ENCODE measurements around the gene EDA.
"Not testable (repeated sequence)": the region's sequence is repeated elsewhere in the genome, so short reads cannot be mapped to it uniquely, and the experiment has no call there.

Gene EDA

DNA sequence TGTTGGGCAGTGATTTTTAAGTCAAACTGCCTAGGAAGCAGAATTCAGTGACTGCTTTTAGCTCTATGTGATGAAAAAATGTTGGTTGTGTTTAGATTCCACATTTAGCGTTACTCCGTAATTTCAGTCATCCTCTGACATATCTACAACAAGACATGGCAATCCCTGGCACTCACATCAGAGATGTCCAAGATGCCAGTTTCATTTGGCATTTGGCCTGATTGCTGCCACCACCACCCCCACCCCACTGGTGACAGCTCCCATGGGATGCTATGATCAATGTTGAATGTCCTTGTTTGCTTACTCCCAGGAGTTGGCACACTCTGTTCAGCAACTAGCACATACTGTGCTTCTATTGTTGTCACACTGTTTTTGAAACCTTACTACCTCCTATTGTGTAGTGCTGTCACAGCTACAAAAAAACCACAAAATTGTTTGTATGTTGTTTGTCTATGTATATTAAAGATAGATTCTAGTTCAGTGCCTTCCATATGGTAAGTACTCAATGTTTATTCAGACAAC, 332.4 kb downstream of the EDA start:
- H3K4me3 ChIP-seq (ENCODE audit: low read depth, low read length) = no peak overlapping the region

DNA sequence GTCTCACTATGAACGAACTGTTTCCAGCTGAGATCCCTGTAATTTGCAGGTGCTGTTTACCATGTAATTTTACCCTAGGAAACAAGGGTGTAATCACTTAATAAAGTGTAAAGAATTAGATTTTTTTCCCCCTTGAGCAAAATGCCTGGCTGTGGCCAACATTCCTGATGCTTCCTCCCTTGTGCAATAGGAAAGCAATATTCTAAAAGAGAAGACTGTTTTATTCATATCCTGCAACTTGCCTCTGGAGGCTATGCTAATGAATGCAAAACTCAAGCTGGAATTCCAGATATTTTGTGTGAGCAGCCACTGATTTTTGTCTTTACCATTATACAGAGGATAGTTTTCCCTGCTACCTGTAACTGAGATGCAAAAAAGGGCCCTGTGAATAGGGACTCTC, 335.8 kb downstream of the EDA start:
- H3K4me3 ChIP-seq (ENCODE audit: low read depth, low read length) = no peak overlapping the region

DNA sequence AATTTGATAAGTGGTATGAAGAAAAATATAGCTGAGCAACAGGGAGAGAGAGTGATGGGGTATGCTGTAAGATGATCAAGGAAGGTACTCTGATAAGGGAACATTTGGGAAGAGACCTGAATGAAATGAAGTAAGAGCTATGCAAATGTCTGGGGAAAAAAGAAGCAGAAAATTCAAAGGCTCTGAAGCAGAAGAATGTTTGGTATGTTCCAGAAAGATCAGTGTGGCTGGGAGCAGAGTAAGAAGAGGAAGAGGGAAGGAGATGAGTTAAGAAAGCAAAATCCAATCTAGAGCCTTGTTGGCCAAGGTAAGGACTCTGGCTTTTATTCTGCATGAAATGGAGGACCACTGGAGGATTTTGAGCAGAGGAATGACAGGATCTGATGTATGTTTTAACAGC, 343.8 kb downstream of the EDA start:
- H3K4me3 ChIP-seq (ENCODE audit: low read depth, low read length) = no peak overlapping the region

DNA sequence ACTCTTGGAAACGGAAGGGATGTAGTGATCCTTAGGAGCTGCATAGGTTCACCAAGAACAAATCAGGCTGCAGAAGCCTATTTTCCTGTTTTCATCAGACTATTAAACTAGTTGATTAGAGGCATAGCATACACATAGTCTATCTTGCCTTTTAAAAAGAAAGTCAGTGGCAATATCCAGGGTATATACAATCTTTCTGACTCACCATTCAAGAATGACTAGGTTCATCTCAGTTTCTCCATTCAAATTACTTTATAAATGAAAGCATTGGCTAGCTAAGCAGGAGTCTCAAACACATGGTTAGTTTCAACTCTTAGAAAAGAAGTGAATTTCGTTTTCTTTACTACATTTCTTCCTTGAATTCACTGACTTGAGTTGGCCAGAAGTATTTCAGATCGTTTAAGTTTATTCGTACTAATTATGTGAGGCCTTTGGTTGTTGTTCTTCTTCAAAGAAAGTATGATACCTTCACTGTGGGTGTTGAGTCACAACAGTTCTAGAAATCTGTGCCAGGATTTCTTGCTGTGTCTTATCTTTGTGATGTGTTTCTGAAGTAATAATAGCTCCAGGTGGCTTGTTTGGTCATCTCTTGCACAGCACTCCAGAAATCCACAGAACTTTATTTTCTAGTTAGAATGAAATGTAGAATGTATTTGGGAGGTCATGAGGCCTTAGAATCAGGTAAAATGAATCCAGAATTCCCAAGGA, 345.6 kb downstream of the EDA start:
- H3K4me3 ChIP-seq (ENCODE audit: low read depth, low read length) = no peak overlapping the region

DNA sequence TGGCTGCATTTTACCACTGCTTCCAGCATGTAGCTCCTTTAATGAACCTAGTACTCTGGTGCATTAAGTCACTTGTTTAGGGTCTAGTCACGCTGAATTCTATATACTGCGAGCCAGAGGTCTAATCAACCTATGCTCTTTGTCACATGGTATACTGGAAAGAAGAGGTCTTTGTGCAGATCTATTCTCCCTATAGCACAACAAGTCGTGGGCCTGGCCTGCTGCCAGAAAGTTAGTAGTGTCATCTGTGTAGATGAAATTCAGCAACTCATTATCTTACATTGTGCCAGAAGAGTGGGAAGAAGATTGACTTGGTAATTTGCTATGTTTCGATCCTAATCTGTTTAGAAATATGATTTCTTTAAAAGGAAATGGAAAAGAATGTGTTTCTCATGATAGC, 353.0 kb downstream of the EDA start:
- H3K4me3 ChIP-seq (ENCODE audit: low read depth, low read length) = no peak overlapping the region

DNA sequence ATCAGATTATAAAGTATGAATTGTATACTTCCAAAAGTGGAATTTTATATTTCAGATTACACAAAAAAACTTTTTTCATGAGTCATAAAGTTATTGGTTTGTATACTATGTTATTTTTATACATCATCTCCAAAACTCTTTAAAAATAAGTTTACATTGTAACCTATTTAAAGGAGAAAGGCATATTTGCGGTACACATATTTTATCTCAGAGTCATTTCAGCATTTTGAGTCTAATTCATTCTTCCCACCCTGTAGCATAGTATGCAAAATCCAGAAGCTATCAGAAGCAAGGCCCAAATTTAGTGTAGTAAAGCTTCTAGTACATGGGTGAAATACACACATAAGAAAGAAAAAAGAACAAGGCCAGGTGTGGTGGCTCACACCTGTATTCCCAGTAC, 353.5 kb downstream of the EDA start:
- no peak overlapping the region for H3K4me3 ChIP-seq (ENCODE audit: low read depth, low read length)

DNA sequence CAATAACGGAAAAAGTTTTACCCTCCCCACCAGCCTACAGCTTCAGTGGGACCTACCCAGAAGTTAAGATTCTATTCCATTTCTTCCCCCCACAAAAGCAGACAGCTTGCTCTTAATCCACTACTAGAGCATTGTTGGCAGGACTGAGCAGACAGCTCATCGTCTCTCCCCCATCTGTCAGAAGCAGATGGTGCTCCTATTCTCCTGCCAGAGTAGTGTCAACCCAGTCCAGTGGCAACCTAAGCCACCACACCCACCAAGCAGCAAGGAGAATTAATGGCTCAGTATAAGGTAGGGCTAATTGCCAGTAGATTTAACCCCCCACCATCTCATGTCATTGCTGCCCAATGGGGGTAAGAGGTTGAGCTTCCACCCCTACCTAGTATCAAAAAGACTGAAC, 371.8 kb downstream of the EDA start:
- no peak overlapping the region for H3K4me3 ChIP-seq (ENCODE audit: low read depth, low read length)

DNA sequence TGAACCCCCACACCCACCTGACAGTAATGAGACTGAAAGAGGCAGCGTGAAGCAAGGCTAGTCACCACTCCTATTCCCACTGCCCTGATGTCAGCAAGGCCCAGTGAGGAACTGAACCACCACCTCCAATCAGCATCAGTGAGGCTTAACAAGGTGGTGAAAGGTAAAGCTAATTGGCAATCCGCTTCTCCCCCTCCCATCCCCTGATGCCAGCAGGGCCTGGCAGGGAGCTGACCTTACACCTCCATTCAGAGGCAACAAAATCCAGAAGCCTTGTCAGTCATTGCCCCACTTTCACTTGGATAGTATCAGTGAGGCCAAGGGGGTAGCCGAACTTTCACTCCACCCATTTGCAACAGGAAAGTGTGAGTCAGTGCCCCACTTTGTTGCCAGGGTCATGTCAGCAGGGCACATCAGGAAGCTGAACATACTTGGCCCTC, 373.1 kb downstream of the EDA start:
- H3K4me3 ChIP-seq (ENCODE audit: low read depth, low read length) = no peak overlapping the region

DNA sequence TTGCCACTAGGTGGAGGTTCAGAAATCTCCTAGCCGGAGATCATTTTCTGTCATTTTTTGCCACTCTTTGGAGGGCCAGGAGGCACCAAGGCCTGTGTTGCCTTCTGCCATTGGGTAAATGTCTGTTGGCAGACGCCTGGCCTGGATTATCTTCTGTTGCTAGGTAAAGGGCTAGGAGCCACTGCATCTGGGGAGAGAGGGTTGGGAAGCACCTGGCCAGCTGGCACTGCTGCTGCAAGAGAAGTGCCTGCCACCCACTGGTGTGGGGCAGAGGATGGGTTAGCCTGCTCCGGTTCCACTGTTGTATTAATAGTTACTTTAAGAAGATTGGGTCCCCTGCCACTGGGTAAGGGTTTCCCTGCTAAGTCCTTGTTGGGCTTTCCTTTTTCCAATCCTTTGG, 375.8 kb downstream of the EDA start:
- H3K4me3 ChIP-seq (ENCODE audit: low read depth, low read length) = no peak overlapping the region

DNA sequence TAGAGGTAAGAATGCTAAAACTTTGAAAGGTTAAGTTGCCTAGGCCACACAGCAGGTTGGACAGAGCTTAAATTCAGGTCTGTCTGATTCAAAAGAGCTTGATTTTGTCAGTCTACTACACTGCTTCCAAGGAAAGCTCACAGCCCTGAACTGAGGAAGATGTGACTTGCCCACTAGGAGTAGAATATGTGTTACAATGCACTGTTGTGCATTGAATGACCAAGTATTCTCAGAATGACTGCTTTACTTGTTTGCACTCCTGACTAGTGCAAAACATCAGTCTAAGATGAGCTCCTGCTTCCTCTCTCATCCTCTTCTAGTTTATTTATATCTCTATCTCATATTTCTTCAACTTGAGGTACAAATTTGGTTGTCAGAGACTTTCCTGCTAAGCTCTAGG, 377.6 kb downstream of the EDA start:
- H3K4me3 ChIP-seq (ENCODE audit: low read depth, low read length) = no peak overlapping the region

DNA sequence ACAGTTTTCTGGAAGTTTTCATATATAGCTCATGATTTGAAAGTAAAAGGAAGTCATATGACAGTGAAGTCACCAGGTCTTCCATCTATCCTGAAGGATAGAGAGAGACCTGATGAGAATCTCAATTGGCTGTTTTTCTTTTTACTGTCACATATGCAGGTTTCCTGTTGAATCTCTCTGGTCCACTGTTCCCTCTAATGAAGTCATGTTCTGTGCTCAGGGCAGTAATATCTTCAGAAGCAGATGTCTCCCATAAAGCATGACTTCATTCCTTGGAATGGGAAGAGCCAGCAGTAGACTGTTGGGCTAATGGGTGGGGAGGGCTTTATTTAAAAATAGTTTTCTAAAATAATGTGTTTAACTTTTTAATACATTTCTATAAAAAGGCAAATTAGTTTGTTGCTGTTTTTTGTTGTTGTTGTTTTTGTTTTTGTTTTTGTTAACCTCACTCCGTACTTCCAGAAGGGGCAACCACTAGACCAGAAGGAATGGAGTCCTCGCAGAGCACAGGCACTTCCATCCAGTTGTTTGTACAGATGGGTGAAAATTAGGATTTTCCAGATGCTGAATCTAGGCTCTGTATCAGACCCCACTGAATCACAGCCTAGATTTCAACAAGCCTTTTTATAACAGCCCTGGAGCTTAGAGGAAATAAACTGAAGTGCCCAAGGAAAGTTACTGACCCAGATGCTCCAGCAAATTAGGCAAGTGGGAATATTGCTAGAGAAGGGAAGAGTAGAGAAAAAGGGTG, 379.6 kb downstream of the EDA start:
- H3K4me3 ChIP-seq (ENCODE audit: low read depth, low read length) = no peak overlapping the region

DNA sequence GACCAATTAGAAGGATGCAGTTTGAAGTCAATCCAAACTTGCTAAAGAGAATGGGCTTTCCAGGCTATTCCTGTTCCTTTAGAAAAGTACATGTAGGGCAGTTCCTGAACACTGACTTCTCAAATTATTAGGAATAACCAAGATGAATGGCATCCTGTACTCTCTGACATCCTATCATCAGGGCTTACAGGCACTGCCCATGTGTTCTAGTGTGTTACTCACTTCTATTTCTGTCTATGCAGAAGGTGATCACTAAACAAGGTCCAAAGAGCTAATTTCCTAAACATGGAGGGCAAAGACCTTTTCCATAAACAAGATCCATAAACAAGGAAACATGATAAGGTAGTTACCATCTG, 380.2 kb downstream of the EDA start:
- no peak overlapping the region for H3K4me3 ChIP-seq (ENCODE audit: low read depth, low read length)

DNA sequence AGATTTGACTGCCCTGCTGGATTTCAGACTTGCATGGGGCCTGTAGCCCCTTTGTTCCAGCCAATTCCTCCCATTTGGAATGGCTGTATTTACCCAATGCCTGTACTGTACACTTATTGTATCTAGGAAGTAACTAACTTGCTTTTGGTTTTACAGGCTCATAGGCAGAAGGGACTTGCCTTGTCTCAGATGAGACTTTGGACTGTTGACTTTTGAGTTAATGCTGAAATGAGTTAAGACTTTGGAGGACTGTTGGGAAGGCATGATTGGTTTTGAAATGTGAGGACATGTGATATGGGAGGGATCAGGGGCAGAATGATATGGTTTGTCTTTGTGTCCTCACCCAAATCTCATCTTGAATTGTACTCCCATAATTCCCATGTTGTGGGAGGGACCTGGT, 382.4 kb downstream of the EDA start:
- not testable (repeated sequence) for H3K4me3 ChIP-seq (ENCODE audit: low read depth, low read length)

DNA sequence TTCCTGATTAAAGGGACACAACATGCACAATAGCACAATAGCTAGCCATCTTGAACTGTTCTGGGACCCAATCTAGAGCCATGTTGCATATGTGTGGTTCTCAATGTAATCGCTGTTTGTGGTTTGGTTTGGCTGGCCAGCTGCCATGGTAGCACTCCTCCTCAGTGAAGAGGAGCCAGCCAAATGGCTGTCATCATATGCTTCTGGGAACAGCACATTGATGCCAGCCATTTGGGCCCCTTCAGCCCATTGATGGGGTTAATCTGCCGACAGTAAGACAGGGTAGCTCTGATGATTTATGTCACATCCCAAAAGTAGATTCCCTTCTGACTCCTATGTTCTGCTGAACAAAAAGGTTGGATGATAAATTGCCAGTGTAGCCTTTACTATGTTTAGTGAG, 385.4 kb downstream of the EDA start:
- H3K4me3 ChIP-seq (ENCODE audit: low read depth, low read length) = no peak overlapping the region

DNA sequence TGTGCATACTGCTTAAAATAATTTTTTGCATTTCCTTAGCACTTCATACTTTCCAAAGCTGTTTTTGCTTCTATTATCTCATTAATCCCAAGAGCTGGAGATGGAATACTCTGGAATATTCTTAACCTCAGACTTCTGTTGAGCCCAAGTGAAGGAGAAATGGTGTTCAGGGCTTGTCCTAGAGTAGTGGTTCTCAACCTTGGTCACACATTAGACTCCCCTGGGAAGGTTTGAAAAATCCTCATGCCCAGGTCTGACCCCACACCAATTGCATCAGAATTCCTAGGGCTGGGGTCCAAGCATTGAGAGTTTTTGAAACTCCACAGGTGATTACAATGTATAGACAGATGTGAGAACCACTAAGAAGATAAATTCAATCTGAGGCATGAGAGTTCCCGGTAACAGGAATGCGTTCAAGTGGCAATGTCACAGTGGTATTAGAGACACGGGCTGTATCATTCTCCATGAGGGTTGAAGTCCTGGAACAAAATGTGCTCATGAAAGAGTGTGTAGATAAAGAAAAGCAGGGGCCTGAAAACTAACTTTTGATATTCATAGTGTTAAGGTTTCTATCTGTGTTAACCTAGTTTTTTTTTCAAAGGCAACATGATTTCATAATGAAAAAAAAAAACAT, 385.9 kb downstream of the EDA start:
- H3K4me3 ChIP-seq (ENCODE audit: low read depth, low read length) = no peak overlapping the region

DNA sequence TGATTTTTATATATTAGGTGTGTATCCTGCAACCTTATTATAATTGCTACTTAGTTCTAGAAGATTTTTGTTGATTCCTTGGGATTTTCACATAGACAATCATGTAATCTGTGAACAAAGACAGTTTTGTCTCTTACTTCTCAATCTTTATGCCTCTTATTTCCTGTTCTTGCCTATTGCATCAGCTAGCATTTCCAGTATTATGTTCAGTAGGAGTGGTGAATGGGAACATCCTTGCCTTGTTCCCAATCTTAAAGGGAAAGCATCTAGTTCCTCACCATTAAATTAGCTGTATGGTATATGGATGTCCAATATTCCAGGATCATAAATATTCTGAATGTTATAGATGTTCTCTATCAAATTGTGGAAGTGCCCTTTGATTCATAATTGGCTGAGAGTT, 392.0 kb downstream of the EDA start:
- no peak overlapping the region for H3K4me3 ChIP-seq (ENCODE audit: low read depth, low read length)

DNA sequence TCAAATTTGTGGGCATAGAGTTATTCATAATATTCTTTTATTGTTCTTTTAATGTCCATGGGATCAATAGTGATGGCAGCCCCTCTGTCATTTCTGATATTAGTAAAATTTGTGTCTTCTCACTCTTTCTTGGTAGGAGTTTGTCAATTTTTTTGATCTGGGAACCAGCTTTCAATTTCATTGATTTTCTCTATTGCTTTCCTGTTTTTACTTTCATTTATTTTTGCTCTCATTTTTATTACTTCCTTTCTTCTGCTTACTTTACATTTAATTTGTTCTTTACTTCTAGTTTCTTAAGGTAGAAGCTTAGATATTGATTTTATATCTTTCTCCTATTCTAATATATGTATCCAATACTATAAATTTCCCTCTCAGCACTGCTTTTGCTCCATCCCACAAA, 393.1 kb downstream of the EDA start:
- H3K4me3 ChIP-seq (ENCODE audit: low read depth, low read length) = no peak overlapping the region

DNA sequence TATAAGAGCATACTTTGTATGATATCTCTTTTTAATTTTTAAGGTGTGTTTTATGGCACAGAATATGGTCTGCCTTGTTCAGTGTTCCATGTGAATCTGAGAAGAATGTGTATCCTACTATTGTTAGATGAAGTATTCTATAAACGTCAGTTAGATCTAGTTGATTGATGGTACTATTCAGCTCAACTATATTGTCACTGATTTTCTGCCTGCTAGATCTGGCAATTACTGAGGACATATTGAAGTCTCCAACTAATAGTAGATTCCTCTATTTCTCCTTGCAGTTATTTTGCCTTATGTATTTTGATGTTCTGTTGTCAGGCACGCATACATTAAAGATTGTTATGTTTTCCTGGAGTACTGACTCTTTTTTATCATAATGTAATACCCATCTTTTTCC, 394.1 kb downstream of the EDA start:
- H3K4me3 ChIP-seq (ENCODE audit: low read depth, low read length) = no peak overlapping the region

DNA sequence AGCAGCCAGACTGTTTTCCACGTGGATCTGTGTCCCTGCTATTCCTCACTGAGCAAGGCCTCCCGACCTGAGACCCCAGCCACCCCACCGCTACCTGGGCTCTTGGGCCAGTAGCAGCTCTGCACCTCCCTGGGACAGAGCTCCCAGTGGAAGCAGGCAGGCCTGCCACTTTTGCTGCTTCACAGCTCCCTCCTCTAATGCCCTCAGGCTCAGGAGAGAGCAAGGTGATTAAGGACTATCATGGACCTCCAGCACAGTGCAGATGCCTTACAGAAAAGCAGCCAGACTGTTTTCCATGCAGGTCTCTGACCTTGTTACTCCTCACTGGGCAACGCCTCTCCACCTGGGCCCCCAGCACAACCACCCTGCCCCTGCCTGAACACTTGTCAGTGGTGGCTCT, 396.8 kb downstream of the EDA start:
- no peak overlapping the region for H3K4me3 ChIP-seq (ENCODE audit: low read depth, low read length)

DNA sequence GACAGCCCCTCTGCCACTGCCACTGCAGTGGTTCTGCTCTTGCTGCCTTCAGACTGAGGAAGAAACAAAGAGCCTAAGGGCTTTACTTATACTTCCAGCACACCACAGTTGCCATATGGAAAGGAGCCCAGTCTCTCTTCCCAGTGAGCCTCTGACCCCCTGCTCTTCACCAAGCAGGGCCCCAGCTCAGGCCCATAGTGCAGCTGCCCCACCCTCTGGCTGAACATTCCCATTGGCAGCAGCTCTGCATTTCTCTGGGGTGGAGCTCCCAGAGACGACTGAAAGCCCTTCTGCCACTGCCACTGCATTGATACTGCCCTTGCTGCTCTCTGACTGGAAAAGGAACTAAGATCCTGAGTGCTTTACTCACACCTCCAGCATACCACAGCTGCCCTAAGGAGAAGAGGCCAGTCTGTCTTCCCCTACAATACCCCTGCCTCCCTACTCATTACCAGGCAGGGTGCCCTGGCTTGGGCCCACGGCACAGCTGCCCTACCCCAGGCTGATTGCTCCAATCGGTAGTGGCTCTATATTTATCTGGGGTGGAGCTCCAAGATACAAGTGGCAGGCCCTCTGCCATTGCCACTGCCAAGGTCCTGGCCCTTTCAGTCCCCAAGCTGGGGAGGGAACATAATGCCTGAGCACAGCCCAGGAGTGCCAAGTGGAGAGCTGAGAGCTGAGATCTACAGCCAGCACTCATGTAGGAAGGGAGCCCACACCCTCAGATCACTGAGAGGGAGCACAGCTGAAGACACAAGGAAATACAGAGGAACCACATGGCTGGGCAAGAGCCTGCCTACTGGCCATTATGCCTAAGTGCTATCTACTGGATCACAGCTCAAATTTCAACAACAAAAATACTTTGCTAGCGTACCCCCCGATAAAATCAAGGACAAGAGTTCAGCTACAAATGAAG, 397.8 kb downstream of the EDA start:
- H3K4me3 ChIP-seq (ENCODE audit: low read depth, low read length) = no peak overlapping the region

DNA sequence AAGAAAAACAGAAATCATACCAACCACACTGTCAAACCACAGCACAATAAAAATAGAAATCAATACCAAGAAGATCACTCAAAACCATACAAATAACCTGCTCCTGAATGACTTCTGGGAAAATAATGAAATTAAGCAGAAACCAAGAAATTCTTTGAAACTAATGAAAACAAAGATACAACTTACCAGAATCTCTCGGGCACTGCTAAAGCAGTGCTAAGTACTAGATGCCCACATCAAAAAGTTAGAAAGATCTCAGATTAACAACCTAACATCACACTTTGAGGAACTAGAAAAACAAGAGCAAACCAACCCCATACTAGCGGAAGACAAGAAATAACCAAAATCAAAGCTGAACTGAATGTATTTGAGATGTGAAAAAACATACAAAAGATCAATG, 400.6 kb downstream of the EDA start:
- no peak overlapping the region for H3K4me3 ChIP-seq (ENCODE audit: low read depth, low read length)

Data from iPS-11a (cell line).